ENCODE results near the gene NOS3. TPM values are rescaled to one million over a fixed set of nuclear protein-coding genes. Genes with fewer than 3 reads are reported as not detected.

The NOS3 gene
- total RNA-seq, 1 donor from 2014 or later, result 1.8 TPM

DNA sequence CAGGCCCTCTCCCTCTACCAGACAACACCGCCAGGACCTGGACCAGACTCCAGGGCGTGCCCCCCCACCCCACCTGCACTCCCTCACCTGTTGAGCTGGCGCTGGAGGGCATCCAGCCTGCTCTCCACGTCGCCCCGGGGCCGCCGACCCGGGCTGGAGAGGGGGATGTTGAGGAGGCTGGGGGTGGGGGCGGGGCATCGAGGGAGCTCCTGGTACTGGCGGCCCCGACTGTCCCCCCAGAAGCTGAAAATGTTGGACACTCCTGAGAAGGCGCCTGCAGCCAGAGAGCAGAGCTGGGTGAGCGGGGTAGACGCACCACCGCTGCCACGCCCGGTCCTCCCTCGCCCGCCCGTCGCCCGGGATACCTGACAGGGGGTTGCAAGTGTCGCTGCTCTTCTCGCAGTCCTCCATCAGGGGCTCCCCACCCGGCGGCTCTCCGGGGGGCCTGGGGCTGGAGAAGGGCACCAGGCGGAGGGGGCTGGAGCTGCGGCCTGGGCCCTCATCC is 43.5 kb upstream of the NOS3 start:
- Histone ChIP-seq H4K20me1 (ENCODE audit: insufficient read depth, low read length) (no peaks in the 10 kb centered on the region), H3K79me2 (ENCODE audit: insufficient read depth, low read length) (no peaks in the 10 kb centered on the region), H3K27ac (ENCODE audit: low read depth, low read length) (no peak overlapping the region), H2AFZ (ENCODE audit: low read depth, low read length) (no peak overlapping the region), H3K27me3 (ENCODE audit: insufficient read depth, low read length) (peaks cover 3% of the 10 kb centered on the region), H3K4me2 (ENCODE audit: low read length) (no peak overlapping the region), H3K4me1 (ENCODE audit: insufficient read depth, low read length) (peaks cover 2% of the 10 kb centered on the region), H3K9me3 (ENCODE audit: insufficient read depth, low read depth, low read length) (no peaks in the 10 kb centered on the region), H3K4me3 (ENCODE audit: insufficient read depth, low read depth, low read length) (no peak overlapping the region), H3K9ac (ENCODE audit: low read length) (no peak overlapping the region), H3K36me3 (ENCODE audit: insufficient read depth, low read length) (no peaks in the 10 kb centered on the region)
- Mint-ChIP-seq H3K27ac (ENCODE audit: unreplicated experiment) (no peak overlapping the region), H3K9me3 (ENCODE audit: unreplicated experiment) (no peaks in the 10 kb centered on the region), H3K4me3 (ENCODE audit: unreplicated experiment) (no peak overlapping the region), H3K4me1 (ENCODE audit: low read depth, unreplicated experiment) (peaks cover 5% of the 10 kb centered on the region), H3K36me3 (ENCODE audit: low read depth, unreplicated experiment) (peaks cover 3% of the 10 kb centered on the region), H3K27me3 (ENCODE audit: low read depth, unreplicated experiment) (peaks cover 8% of the 10 kb centered on the region)
- no peak for DNase-seq (ENCODE audit: low read depth)
- TF ChIP-seq EZH2 (IDR thresholded peaks at IDR 0.05; ENCODE audit: insufficient read depth, low read length), result no peak
- TF ChIP-seq, protein P1, sequence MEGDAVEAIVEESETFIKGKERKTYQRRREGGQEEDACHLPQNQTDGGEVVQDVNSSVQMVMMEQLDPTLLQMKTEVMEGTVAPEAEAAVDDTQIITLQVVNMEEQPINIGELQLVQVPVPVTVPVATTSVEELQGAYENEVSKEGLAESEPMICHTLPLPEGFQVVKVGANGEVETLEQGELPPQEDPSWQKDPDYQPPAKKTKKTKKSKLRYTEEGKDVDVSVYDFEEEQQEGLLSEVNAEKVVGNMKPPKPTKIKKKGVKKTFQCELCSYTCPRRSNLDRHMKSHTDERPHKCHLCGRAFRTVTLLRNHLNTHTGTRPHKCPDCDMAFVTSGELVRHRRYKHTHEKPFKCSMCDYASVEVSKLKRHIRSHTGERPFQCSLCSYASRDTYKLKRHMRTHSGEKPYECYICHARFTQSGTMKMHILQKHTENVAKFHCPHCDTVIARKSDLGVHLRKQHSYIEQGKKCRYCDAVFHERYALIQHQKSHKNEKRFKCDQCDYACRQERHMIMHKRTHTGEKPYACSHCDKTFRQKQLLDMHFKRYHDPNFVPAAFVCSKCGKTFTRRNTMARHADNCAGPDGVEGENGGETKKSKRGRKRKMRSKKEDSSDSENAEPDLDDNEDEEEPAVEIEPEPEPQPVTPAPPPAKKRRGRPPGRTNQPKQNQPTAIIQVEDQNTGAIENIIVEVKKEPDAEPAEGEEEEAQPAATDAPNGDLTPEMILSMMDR (IDR thresholded peaks at IDR 0.05; ENCODE audit: insufficient read depth, low read depth, low read length), result no peak
- no peak for FAIRE-seq

DNA sequence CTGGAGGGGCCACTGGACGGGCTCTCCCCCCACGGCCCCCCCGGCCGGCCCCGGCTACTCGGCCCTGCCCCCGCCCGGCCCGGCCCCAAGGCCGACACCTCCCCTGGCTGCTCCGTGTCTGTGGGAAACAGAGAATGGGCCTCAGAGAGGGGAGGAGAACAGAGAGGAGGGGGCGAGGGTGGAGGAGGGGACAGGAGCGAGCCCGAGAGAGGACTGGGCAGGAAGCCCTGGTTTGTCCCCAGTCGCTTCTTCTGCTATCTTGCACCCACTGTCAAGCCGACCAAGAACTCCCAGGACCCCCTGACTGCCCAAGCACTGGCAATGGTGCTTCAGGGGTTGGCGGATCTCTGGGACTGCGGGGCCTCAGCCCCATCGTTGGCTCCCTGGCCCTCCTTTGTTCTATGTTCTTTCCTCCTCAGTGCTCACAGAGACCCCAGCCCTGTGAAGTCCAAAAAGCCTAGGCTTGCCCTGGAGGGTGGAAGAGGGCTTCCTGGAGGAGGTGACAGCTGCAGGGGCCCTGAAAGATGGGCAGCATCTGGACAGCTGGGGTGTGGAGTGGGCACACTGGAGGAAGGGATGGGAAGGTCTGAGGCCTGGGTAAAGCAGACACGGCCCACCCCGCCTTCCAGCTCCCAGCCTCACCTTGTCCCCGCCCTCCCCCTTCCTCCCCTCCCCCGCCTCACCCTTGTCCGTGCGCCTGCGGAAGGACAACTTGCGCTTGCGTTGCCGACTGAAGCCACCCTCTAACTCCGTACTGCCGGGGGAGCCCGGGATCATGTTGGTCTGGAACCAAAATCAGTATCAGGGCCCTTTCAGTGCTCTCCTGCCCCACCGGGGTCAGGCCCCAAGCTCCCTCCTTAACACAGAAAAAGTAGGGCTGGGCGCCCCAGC is 42.8 kb upstream of the NOS3 start:
- H4K20me1 ChIP-seq (ENCODE audit: insufficient read depth, low read length), result no peaks in the 10 kb centered on the region
- Mint-ChIP-seq H3K4me3 (ENCODE audit: unreplicated experiment) (no peak overlapping the region), H3K9me3 (ENCODE audit: unreplicated experiment) (no peaks in the 10 kb centered on the region), H3K27ac (ENCODE audit: unreplicated experiment) (no peak overlapping the region), H3K27me3 (ENCODE audit: low read depth, unreplicated experiment) (peaks cover 6% of the 10 kb centered on the region), H3K4me1 (ENCODE audit: low read depth, unreplicated experiment) (peaks cover 5% of the 10 kb centered on the region), H3K36me3 (ENCODE audit: low read depth, unreplicated experiment) (peaks cover 3% of the 10 kb centered on the region)
- no peak overlapping the region for H3K9ac ChIP-seq (ENCODE audit: low read length)
- no peak overlapping the region for H3K4me2 ChIP-seq (ENCODE audit: low read length)
- H3K79me2 ChIP-seq (ENCODE audit: insufficient read depth, low read length), result no peaks in the 10 kb centered on the region
- DNase-seq (ENCODE audit: low read depth) (no peak), FAIRE-seq (no peak)
- peaks cover 2% of the 10 kb centered on the region for H3K4me1 ChIP-seq (ENCODE audit: insufficient read depth, low read length)
- no peaks in the 10 kb centered on the region for H3K9me3 ChIP-seq (ENCODE audit: insufficient read depth, low read depth, low read length)
- TF ChIP-seq EZH2 (IDR thresholded peaks at IDR 0.05; ENCODE audit: insufficient read depth, low read length), result peak; percentile 2
- TF ChIP-seq, protein P1 (IDR thresholded peaks at IDR 0.05; ENCODE audit: insufficient read depth, low read depth, low read length), result no peak
- H3K4me3 ChIP-seq (ENCODE audit: insufficient read depth, low read depth, low read length), result no peak overlapping the region
- no peaks in the 10 kb centered on the region for H3K36me3 ChIP-seq (ENCODE audit: insufficient read depth, low read length)
- H3K27me3 ChIP-seq (ENCODE audit: insufficient read depth, low read length), result peaks cover 3% of the 10 kb centered on the region
- H3K27ac ChIP-seq (ENCODE audit: low read depth, low read length), result no peak overlapping the region
- no peak overlapping the region for H2AFZ ChIP-seq (ENCODE audit: low read depth, low read length)

Data from astrocyte (in vitro differentiated cells and primary cell).